Fibroblast of the aortic adventitia (primary cell): ENCODE data around the gene SOX2. TPM values are rescaled to one million over a fixed set of nuclear protein-coding genes. Genes with fewer than 3 reads are reported as not detected.

Source experiments
- DNase-seq: peaks from one replicate; pipeline ENCODE4 v3.0.0-alpha.2; 2010; ENCODE audit warnings: low read depth
- H3K4me3 ChIP-seq: 2 replicates; pipeline ENCODE4 v1.5.1; 2011; ENCODE audit warnings: low read depth, mild to moderate bottlenecking, control low read depth, low read length, moderate library complexity
- CTCF ChIP-seq: IDR thresholded peaks from 2 replicates; pipeline ENCODE4 v1.5.1; 2011; ENCODE audit warnings: mild to moderate bottlenecking, low read length, control low read depth, inconsistent platforms; ENCODE audit not compliant: insufficient read depth
- total RNA-seq: library from RNA; depleted of rRNA; stranded (reverse); fragments of >200 nt; gene quantifications from 2 replicates; pipeline ENCODE4 v1.2.3, GENCODE V29; 2012; ENCODE audit warnings: low replicate concordance

Gene SOX2
- total RNA-seq, 1 donor: not detected

- DNase-seq: no peak
- no peak overlapping the region for H3K4me3 ChIP-seq
- no peak for TF ChIP-seq CTCF
Measured at GRCh38 chr3:181713676-181714612, 2.2 kb downstream of the SOX2 start.

- TF ChIP-seq CTCF: no peak
- no peak overlapping the region for H3K4me3 ChIP-seq
- no peak for DNase-seq
Measured at GRCh38 chr3:181715571-181716340, 4.0 kb downstream of the SOX2 start.

- TF ChIP-seq CTCF: no peak
- no peak overlapping the region for H3K4me3 ChIP-seq
- DNase-seq: no peak
Measured at GRCh38 chr3:181716966-181717365, 5.2 kb downstream of the SOX2 start.

GRCh38 chr3:181717549-181718171, 5.9 kb downstream of the SOX2 start:
- H3K4me3 ChIP-seq: no peak overlapping the region
- TF ChIP-seq CTCF: no peak
- DNase-seq: no peak

- no peak for DNase-seq
- no peak for TF ChIP-seq CTCF
- no peak overlapping the region for H3K4me3 ChIP-seq
Measured at GRCh38 chr3:181718369-181718768, 6.6 kb downstream of the SOX2 start.

GRCh38 chr3:181718987-181719911, 7.5 kb downstream of the SOX2 start:
- no peak for DNase-seq
- no peak for TF ChIP-seq CTCF
- no peak overlapping the region for H3K4me3 ChIP-seq
